HG03139 (cell line): ENCODE measurements around the gene MAIP1.
A peak's percentile ranks its signal among the peaks of the same experiment; 100 is the strongest.

Source experiments
- ATAC-seq: cut with Tn5 transposase; IDR thresholded peaks from one replicate; pipeline ENCODE4 v1.9.1; 2021; ENCODE audit not compliant: unreplicated experiment

The MAIP1 gene

DNA sequence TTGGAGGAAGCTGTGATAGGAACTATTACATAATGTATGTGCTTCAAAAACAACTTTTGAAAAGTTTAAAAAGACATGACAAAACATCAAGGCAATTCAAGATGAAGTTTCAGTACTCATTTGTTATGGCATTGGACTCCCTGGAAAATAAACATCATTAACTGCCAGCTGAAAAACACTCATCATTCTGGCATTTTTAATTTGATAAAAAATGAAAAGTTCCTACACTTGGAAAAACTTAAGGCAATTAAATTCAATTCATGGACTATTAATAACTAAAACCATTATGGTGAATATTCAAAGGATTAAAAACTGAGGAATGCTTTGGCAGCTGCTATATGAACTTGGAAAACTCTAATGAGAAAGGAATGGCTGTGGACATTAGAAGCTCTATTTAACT is 8.5 kb upstream of the MAIP1 start:
- ATAC-seq = no peak

DNA sequence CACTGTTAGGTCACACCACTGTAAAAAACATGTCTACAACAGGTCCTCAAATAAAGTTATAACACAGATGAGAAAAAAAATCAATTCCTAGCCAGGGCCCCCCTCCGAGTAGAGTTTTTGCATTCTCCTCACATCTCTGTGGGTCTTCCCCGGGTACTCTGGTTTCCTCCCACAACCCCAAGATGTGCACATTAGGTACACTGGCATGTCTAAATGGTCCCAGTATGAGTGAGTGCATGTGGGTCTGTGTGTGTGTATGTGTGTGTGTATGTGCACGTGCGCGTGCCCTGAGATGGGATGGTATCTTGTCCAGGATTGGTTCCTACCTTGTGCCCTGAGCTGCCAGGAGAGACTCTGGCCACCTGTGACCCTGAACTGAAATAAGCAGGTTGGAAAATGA is 5.0 kb upstream of the MAIP1 start:
- ATAC-seq = no peak

DNA sequence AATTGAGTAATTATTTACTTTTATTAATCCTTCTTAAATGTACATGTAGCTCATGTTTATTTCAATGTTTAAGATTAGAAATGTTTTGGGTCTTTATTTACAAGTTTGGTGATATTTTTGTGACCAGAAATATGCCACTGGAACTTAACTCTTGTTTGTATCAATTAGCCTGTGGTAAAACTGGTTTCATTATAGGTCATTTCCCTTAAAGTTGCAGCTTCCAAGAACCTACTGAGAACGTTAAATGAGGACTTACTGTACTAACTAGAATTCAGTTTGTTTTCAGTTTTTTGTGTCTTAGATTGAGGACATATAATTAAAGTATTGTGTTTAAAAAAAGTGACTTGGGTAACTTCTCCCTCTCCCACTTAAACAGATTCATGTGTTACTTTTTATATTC is 4.4 kb upstream of the MAIP1 start:
- no peak for ATAC-seq

DNA sequence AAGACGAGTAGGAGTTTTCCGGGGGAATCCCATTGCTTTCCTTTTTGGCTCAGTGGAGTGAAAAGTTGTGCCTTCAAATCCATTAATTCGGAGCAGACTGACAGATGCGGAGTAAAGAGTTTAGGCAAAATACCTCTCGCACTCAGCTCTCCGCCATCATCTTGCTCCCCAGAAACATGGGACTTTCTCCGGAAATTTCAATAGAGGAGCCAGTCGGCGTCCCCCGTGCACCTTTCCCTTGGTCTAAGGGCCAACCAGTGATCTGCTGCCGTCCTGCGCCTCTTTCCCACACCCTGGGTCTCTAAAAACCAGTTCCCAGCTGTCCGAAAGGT is 409 bp upstream of the MAIP1 start:
- peak; percentile 34 for ATAC-seq

DNA sequence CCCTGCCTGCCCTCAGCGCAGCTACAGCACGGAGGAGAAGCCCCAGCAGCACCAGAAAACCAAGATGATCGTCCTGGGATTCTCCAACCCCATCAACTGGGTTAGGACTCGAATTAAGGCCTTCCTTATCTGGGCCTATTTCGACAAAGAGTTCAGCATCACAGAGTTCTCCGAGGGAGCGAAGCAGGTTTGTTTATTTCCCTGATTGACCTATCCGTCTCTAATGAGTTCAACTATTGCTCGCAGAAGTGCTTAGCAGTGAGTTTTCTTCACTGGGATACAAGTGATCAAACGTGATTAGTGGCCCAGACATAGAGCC is 639 bp downstream of the MAIP1 start:
- no peak for ATAC-seq

DNA sequence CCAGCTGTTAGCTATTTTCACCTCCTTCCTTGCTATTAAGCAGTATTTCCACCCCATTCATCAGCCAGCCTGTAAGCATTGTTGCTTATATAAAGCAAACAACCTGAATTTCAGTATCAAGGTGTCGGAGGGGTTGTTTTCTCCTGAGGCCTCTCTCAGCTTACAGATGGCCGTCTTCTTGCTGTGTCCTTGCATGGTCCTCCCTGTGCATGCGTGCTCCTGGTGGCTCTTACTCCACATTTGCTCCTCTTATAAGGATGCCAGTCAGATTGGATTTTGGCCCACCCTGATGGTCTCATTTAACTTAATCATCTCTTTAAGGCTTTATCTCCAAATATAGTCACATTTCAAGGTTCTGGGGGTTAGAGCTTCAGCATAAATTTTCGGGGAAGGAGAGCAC is 2.6 kb downstream of the MAIP1 start:
- ATAC-seq = no peak

DNA sequence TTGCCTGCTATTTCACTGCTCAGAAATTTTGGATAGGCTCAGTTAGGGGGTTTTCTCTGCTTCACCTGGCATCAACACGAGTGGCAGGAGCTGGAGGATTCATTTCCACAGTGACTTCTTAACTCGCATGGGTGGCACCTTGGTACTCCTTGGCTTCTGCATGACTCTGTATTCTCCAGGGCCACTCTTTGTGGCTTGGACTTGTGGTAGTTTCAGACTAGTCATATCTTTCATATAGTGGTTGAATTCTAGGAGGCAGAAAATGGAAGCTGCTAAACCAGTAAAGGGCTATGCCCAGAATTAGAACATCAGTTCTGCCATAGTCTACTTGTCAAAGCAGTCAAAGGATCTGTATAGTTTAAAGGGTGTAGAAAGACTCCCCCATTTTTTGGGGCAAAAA is 6.8 kb downstream of the MAIP1 start:
- no peak for ATAC-seq

DNA sequence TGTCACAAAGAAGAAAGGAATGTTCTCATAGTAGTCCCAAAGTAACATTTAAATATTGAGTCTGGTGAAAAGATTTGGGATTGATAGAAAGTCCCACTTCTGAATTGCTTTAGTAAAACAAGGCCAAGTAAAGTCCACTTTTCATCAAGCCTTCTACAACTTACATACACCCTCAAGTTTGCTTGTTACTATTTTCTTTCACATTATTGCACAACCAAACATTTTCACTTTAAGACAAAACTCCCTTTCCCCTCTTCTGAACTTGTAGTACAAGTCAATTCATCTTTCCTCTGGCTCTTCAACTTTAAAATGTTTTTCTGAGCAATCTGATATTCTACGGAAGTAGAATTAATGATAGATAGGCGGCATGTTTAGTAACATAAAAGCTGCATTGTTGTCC is 11.0 kb downstream of the MAIP1 start:
- ATAC-seq = no peak

DNA sequence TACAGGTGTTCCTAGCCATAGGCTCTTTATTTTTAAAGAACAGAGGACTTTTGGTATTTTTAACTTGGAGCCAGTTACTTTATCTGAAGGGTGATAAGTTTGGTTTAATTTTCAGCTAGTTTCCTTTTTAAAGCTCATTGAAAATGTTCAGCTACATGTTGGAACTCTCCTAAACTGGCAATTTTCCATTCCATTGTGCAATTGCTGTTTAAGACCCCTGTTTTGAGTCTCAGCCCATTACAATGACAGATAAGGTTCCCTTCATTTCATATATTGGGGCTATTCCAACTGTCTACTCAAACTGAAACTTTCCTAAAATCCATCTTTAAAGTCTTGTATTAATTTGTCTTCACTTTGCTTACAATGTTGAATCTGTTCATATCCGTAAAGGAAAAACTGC is 11.6 kb downstream of the MAIP1 start:
- no peak for ATAC-seq

DNA sequence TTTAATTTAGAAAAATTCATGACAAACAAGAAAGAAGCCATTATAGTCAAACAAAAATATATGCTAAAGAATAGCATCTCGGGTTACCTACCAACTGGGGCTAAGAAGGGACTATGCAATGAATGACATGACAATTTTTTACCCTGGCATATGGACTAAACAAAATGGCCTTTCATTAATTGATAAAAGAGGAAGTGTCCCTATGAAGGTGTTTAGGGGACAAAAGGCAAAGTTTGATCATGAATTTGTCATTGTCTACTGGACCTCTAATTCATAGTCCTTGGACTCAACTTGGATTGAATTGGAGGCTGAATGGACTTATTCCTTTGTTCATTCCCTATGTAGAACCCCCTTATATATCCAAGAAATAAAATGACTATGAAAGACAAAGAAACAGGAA is 12.7 kb downstream of the MAIP1 start:
- ATAC-seq = no peak

DNA sequence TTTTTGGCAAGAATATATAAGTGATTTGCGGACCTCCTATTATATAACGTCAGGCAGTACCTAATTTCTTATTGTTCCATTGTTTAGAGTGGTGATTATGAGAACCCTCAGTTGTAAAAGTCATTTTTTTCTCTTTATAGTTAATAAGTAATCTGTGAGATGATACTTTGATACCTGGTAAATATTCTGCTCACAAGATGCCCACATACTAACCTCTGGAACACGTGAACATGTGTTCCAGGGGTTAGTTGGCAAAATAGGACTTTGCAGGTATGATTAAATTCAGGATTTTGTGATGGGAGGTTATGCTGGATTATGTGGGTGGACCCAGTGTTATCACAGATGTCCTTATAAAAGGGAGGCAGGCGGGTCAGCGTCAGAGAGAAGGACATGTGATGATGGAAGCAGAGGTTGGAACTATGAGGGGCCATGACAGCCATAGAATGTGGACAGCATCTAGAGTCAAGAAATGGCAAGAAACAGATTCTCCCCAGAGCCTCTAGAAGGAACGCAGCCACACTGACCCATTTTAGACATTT is 16.8 kb downstream of the MAIP1 start:
- no peak for ATAC-seq

DNA sequence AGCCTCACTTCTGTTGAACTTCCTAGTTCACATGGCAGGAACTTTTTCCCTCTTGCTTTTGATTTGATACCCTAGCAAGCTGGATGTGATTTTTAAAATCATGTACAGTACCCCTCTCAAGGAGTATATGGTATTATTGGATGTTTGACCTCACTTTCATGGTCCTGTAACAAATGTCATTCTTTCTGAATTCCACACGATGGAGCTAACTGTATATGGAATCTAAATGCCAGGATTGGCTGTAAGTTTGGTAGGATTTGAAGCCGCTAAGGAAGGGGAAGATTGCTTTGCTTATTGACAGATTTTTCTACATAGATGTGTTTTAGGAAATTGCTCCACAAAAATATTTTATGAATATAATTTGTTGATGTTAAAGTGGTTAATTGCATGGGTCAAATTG is 18.3 kb downstream of the MAIP1 start:
- ATAC-seq = no peak

DNA sequence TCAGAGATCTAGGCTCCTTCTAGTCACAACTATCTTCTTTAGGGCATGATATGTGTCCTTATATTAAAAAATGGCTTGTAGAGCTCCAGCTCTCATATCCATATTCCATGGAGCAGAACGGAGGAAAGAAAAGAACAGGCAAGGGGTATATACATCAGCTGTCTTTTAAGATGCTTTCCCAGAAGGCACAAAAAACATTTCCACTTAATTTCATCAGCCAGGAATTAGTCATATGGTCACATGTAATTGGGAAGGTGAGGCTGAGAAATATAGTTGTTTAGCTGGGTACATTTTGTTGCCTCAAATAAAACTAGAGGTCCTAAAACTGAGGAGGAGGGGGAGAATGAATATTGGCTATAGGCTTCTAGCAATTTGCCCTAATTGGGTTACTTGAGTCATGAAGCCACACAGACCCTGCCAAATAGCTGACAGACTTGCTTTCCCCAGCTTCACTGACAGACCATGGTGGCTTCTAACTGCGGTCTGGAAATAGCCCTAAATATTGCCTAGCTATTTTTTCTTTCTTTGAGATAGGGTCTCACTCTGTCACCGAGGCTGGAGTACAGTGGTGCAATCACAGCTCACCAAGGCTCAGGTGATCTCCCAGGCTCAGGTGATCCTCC is 20.0 kb downstream of the MAIP1 start:
- no peak for ATAC-seq

DNA sequence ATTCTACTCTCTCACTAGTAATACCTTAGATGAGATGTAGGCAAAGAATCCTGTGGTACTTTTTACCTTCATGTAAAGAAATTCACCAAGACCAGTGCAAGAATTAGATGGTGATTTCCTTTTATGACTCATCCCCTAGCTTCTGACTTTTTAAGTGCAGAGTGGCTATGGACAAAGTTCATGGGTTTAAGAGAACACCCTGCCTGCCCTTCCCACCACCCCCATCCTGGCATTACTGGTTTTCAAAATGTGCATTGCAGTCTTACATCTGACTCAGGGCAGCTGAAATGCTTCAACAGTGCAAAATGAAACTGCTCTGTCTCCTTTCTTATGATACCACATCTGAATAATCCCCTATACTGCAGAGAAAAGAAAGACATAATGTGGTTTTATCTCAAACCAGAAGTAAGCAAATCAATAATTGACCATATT is 22.6 kb downstream of the MAIP1 start:
- ATAC-seq = peak; percentile 65

DNA sequence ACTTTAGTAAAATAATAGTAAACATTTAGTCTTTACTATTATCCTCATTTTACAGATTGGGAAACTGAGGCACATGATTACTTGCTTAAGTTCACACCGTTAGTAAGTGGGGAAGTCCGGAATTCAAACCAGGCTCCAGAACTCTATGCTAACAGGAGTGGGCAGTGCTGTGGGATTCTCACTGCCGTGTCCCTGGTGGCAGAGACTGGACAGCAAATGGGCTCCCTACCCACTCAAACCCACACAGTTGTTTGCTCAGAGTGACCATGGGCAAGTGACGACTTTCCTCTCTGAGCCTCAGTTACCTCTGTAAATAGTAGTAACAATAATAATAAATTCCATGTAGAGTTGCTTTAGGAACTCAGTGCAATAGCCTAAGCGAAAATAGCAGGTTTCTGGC is 24.0 kb downstream of the MAIP1 start:
- ATAC-seq = no peak

DNA sequence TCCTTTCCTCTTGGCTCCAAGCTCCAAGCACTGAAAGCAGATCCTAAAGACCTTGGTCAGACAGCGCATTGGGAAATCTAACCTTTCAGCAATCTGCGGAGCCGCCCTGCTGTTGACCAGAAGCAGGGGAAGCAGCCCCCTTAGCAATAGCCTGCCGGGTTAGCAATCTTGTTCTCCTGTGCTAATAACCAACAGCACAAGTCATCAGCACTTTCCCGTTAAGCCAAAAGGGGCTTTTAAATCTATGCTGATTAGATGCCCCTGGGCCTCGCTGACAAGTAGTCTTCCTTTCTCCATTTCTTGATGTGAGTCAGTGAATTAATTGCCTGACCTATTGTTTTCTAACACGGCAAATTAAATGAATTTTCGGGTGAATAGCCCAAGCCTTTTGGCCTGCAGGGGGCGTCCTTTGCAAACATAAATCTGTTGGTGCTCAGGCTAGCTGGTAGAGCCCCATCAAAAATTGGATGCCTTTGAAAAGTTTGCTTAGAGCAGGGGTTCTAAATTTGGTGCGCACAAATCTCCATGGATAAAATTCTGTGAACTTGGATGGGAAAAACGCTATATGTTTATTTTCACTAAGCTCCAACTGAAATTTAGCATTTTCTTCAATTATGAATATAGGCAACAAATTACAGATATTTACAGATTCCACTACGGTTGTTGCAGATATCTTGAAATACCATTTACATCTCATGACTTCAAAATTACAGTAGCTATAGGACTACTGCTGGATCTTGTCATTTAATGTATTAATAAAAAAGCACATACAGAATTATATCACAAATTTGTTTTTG is 24.6 kb downstream of the MAIP1 start:
- no peak for ATAC-seq

DNA sequence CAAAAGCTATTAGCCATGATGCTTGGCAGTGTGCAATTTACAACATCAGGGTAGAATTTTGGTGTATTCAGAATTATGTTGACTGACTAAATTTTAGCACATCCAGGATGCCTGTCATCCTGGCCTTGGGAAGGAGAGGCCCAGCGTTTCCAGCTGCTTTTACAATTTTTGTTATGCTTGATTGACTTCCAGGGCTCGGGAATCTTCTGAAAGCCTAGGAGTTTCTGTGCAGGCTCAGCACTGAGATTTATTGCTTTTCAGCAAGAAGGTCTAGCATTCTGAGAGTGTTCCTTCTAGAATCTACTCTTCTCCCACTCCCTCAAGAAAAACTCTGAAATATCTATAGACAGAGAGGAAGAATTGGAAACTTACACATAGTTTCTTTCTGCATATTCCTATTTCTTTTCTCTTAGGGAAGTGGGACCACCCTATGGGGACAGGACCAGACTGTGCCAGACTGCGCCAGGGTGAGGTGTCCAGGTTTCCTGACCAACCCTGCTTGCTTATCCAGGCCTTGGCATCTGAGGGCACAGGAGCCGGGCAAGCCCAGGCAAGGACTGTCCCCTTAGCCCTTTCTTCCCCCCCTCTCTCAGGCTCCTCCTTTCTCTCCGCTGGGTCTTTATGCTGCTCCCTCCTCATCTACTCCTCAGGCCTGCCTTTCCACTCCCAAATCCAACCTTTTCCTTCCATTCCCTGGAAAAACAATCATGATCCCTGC is 26.9 kb downstream of the MAIP1 start:
- no peak for ATAC-seq

DNA sequence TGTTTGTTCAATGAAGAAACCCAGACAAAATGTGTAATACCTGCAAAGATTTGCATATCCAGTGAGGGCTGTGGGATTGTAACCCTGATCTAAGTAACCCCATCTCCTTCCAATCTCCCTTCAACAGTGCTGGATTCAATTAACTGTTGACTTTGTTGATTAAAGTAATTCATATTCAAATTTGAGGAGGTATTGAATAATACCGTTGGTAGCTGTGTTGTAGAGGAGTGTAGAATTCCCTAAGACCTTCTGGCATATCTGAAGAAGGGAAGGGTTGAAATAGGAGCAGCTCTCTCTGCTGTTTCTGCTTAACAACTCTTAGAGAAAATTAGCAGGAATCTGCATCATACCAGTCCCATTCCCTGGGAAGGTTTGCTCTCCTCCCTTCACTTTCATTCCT is 28.2 kb downstream of the MAIP1 start:
- no peak for ATAC-seq

DNA sequence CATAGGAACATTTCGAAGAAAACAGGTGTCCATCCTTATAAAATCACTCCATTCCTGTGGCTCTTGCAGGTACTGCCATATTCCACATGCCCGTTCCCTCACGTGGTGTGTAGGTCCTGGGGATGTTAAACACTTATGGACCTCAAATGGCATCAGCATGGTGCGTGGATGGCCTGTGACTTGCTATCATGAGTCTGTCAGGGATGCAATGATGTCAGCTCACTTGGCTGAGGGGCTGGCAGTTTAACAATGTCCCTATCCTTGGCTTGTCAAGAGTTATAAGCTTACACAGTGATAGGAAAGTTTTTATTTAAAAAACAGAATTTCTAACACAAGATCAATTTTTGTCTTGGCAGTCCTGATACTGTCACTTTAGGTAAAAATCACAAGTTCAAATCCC is 28.8 kb downstream of the MAIP1 start:
- no peak for ATAC-seq

DNA sequence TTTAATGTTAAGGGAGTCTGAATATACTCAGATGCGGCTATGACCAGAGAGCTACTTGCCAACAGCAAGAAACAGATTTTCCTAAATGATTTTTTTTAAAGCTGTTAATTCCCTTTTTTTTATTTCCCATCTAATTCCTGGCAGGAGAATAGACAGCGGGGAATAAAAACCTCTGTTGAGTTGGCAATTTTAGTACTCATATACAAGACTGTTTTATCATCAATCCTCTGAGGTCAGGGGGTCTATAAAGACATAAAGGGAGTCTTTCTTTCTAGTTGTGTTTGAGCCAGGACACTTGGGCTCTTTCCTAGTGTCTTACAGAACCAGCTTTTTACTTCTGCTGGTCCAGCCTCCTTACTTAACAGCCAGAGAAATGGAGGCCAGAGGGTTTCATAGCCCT is 29.4 kb downstream of the MAIP1 start:
- ATAC-seq = no peak

DNA sequence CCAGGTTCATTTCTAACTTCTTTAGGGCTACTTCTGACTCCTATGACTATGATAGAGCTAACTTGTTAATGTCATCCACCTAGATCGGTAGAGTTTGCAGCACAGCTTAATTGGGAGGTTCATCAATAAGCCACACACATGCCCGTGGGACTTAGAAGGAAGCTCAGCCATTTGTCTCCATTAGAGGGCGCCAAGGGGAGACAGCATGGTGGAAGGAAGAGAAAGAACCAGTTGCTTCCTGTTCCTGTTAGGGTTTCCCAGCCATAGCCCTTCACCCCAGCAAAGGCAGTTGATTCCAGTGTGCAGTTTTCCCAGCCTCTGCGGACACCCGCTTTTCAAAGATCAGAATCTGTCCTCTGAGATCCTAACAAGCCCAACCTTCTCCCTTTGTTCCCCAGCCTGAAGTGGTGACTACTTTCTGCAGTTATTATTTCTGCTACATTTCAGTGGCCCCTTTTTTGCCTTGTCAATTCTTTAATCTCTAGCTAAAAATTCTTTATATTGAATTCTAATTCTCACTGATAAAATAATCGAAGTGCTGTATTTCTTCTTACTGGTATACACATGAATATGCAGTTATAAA is 30.3 kb downstream of the MAIP1 start:
- peak; percentile 68 for ATAC-seq

DNA sequence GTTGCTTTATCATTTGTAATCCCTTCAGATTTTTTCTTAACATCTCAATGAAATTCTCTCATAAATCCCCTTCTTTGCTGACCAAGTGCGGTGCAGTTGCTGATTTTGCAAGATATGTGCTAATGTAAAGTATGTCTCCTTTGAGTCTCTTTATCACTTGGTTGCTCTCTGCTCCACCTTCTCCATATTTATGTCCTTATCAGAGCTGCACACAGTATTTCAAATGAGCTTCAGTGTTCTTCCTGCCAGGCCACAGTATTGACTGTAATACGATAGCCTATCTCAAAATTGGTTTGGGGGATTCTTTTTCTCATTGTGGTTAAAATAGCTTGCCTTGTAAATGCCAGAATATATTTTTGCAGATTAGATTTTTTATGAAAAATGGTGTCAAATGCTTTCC is 32.2 kb downstream of the MAIP1 start:
- no peak for ATAC-seq
